H1 (cell line): Measurements from ENCODE around the gene CRY1. TPM values are rescaled to one million over a fixed set of nuclear protein-coding genes. Genes with fewer than 3 reads are reported as not detected.

Experiments used
- CTCF ChIA-PET: fragments of 300-600 bp; sonication (Branson Sonifier 250); formaldehyde crosslinking; loops from one replicate; lab custom pipeline; 2021; ENCODE audit not compliant: partially characterized antibody; lab: Charles Lee
- POLR2A ChIA-PET: fragments of 300-600 bp; sonication (Branson Sonifier 250); formaldehyde crosslinking; loops from one replicate; lab custom pipeline; 2021; ENCODE audit warnings: inconsistent platforms; ENCODE audit not compliant: partially characterized antibody; lab: Charles Lee
- DNase-seq, 2 experiments: peaks; one replicate each; pipeline versions ENCODE4 v3.0.0 to v3.0.0-alpha.2; 2010 to 2022; ENCODE audit warnings: low spot score in 2 of 2, low read depth in 1 of 2, mixed read lengths in 1 of 2
- FAIRE-seq: peaks from 2 replicates; lab custom pipeline; 2011; peaks lifted over from hg19 to GRCh38; lab: Jason Lieb, UNC
- H2AFZ ChIP-seq: 2 replicates; pipeline ENCODE4 v1.8.1; 2012; ENCODE audit warnings: low read length, inconsistent platforms
- H2AK5ac ChIP-seq: 2 replicates; pipeline ENCODE4 v1.6.1; 2013; ENCODE audit warnings: low read depth, low read length
- H2BK120ac ChIP-seq: replicated peaks from 2 replicates; pipeline ENCODE3; 2013; ENCODE audit warnings: low read depth, low read length, inconsistent platforms
- H2BK12ac ChIP-seq: 2 replicates; pipeline ENCODE4 v1.6.1; 2013; ENCODE audit warnings: low read depth, low read length
- H2BK15ac ChIP-seq: 2 replicates; pipeline ENCODE4 v1.6.1; 2013; ENCODE audit warnings: low read length
- H2BK20ac ChIP-seq: 2 replicates; pipeline ENCODE4 v1.6.1; 2013; ENCODE audit warnings: low read length
- H2BK5ac ChIP-seq: 2 replicates; pipeline ENCODE4 v1.6.1; 2013; ENCODE audit warnings: low read depth, low read length
- H3K14ac ChIP-seq: 2 replicates; pipeline ENCODE4 v1.6.1; 2013; ENCODE audit warnings: inconsistent platforms; ENCODE audit not compliant: insufficient read length
- H3K18ac ChIP-seq: 2 replicates; pipeline ENCODE4 v1.6.1; 2013; ENCODE audit warnings: low read length; ENCODE audit errors: extremely low read depth
- H3K23ac ChIP-seq: 2 replicates; pipeline ENCODE4 v1.6.1; 2013; ENCODE audit warnings: inconsistent platforms; ENCODE audit not compliant: insufficient read length
- H3K23me2 ChIP-seq: 2 replicates; pipeline ENCODE4 v1.6.1; 2013; ENCODE audit warnings: low read depth, low read length
- H3K27ac ChIP-seq: 2 replicates; pipeline ENCODE4 v1.6.1; 2011; ENCODE audit warnings: low read depth, low read length, inconsistent platforms
- H3K27me3 ChIP-seq, 4 experiments: replicated peaks in 1 of 4; 1 replicate in 1 of 4; 2 replicates in 3 of 4; pipeline versions ENCODE4 v1.6.1 to v1.8.1; 2011 to 2013; ENCODE audit warnings: low read length in 3 of 4, mild to moderate bottlenecking in 3 of 4, inconsistent platforms in 2 of 4, mixed read lengths in 2 of 4, moderate library complexity in 1 of 4; ENCODE audit not compliant: control insufficient read depth in 3 of 4, insufficient read depth in 3 of 4; ENCODE audit errors: extremely low read depth in 1 of 4
- H3K36me3 ChIP-seq, 4 experiments: 2 replicates each; pipeline versions ENCODE4 v1.6.1 to v1.8.1; 2011 to 2013; ENCODE audit warnings: mild to moderate bottlenecking in 4 of 4, low read length in 3 of 4, moderate library complexity in 2 of 4, control low read depth in 1 of 4, inconsistent platforms in 1 of 4; ENCODE audit not compliant: insufficient read depth in 4 of 4, control insufficient read depth in 2 of 4
- H3K4ac ChIP-seq: replicated peaks from 2 replicates; pipeline ENCODE3; 2013; ENCODE audit warnings: low read length, low read depth, mixed read lengths, inconsistent platforms; ENCODE audit not compliant: insufficient read length
- H3K4me1 ChIP-seq, 4 experiments: replicated peaks in 1 of 4; 1 replicate in 1 of 4; 2 replicates in 3 of 4; pipeline versions ENCODE4 v1.6.1 to v1.8.1; 2011 to 2013; ENCODE audit warnings: low read length in 3 of 4, inconsistent platforms in 2 of 4, mixed read lengths in 1 of 4; ENCODE audit not compliant: insufficient read depth in 4 of 4, control insufficient read depth in 3 of 4
- H3K4me2 ChIP-seq, 2 experiments: 2 replicates each; pipeline versions ENCODE4 v1.6.1 to v1.8.1; 2011 to 2013; ENCODE audit warnings: low read depth in 2 of 2, low read length in 2 of 2, control low read depth in 1 of 2, inconsistent platforms in 1 of 2, mild to moderate bottlenecking in 1 of 2; ENCODE audit not compliant: insufficient read depth in 1 of 2
- H3K4me3 ChIP-seq, 4 experiments: fragments of 200-600, 300-600 bp in 1 of 4; sonication (generic), shearing (Covaris generic), sonication (Bioruptor Twin) in 1 of 4; 2 replicates each; pipeline versions ENCODE4 v1.5.1 to v1.8.1; 2011 to 2016; ENCODE audit warnings: low read length in 4 of 4, low read depth in 3 of 4, control low read depth in 2 of 4, inconsistent platforms in 2 of 4, mild to moderate bottlenecking in 2 of 4, mixed read lengths in 1 of 4, moderate library complexity in 1 of 4; ENCODE audit not compliant: insufficient read depth in 2 of 4; ENCODE audit errors: extremely low read depth in 1 of 4
- H3K56ac ChIP-seq: replicated peaks from 2 replicates; pipeline ENCODE3; 2013; ENCODE audit warnings: low read depth, mild to moderate bottlenecking, mixed read lengths, low read length, inconsistent platforms; ENCODE audit not compliant: insufficient read length
- H3K79me1 ChIP-seq: 2 replicates; pipeline ENCODE4 v1.6.1; 2013; ENCODE audit warnings: low read depth, low read length, control low read depth
- H3K79me2 ChIP-seq, 2 experiments: 2 replicates each; pipeline versions ENCODE4 v1.6.1 to v1.8.1; 2012 to 2013; ENCODE audit warnings: low read length in 2 of 2, mild to moderate bottlenecking in 2 of 2, inconsistent platforms in 1 of 2; ENCODE audit not compliant: insufficient read depth in 2 of 2, control insufficient read depth in 1 of 2
- H3K9ac ChIP-seq, 4 experiments: replicated peaks in 1 of 4; 1 replicate in 1 of 4; 2 replicates in 3 of 4; pipeline versions ENCODE4 v1.6.1 to v1.8.1; 2011 to 2013; ENCODE audit warnings: low read depth in 3 of 4, low read length in 3 of 4, control low read depth in 2 of 4, mild to moderate bottlenecking in 2 of 4, moderate library complexity in 2 of 4, inconsistent platforms in 1 of 4; ENCODE audit errors: extremely low read depth in 1 of 4
- H3K9me3 ChIP-seq, 2 experiments: 2 replicates each; pipeline versions ENCODE4 v1.6.1 to v1.8.1; 2012 to 2013; ENCODE audit warnings: mild to moderate bottlenecking in 2 of 2, moderate library complexity in 2 of 2, control low read depth in 1 of 2, inconsistent platforms in 1 of 2, low read depth in 1 of 2, low read length in 1 of 2, mixed read lengths in 1 of 2; ENCODE audit not compliant: insufficient read depth in 2 of 2
- H4K20me1 ChIP-seq, 2 experiments: replicated peaks in 1 of 2; 2 replicates each; pipeline versions ENCODE3 to v1.8.1; 2011 to 2013; ENCODE audit warnings: inconsistent platforms in 2 of 2, low read length in 2 of 2, mild to moderate bottlenecking in 1 of 2; ENCODE audit not compliant: insufficient read depth in 2 of 2, control insufficient read depth in 1 of 2
- H4K5ac ChIP-seq: 2 replicates; pipeline ENCODE4 v1.6.1; 2013; ENCODE audit warnings: low read length, low read depth, mixed read lengths, inconsistent platforms; ENCODE audit not compliant: insufficient read length
- H4K8ac ChIP-seq: 2 replicates; pipeline ENCODE4 v1.8.0; 2013; ENCODE audit warnings: mild to moderate bottlenecking, moderate library complexity, low read length, inconsistent platforms; ENCODE audit not compliant: insufficient read depth; ENCODE audit errors: extremely low read depth
- H4K91ac ChIP-seq: replicated peaks from 2 replicates; pipeline ENCODE3; 2013; ENCODE audit warnings: low read length, mixed read lengths, inconsistent platforms; ENCODE audit not compliant: insufficient read length
- ASH2L ChIP-seq: fragments of 200-600, 300-600 bp; sonication (generic); IDR thresholded peaks from one replicate; pipeline ENCODE4 v1.7.1; 2017; ENCODE audit warnings: low read length
- BCL11A ChIP-seq, 2 experiments: IDR thresholded peaks; one replicate each; pipeline ENCODE4 v1.6.1; 2011; ENCODE audit warnings: low read depth in 2 of 2, low read length in 2 of 2, mild to moderate bottlenecking in 2 of 2
- GTF2F1 ChIP-seq: IDR thresholded peaks from 2 replicates; pipeline ENCODE4 v1.6.1; 2012; ENCODE audit warnings: low read depth, low read length, improper control_type of control experiment, borderline replicate concordance
- MAX ChIP-seq: IDR thresholded peaks from 2 replicates; pipeline ENCODE4 v1.6.1; 2012; ENCODE audit warnings: inconsistent platforms
- POLR2A ChIP-seq, 2 experiments: IDR thresholded peaks; 1 replicate in 1 of 2; 2 replicates in 1 of 2; pipeline ENCODE4 v1.6.1; 2011; ENCODE audit warnings: low read depth in 2 of 2, low read length in 2 of 2, mild to moderate bottlenecking in 2 of 2; ENCODE audit errors: control extremely low read depth in 1 of 2
- RFX5 ChIP-seq: IDR thresholded peaks from 2 replicates; pipeline ENCODE4 v1.6.1; 2011; ENCODE audit warnings: low read depth, low read length, improper control_type of control experiment, borderline replicate concordance
- SIRT6 ChIP-seq: IDR thresholded peaks from one replicate; pipeline ENCODE4 v1.7.1; 2012; ENCODE audit warnings: low read length, inconsistent platforms
- SUZ12 ChIP-seq: fragments of 200-600 bp; sonication (generic); IDR thresholded peaks from 2 replicates; pipeline ENCODE4 v1.6.1; 2012; ENCODE audit warnings: mild to moderate bottlenecking, inconsistent platforms, low read length, moderate library complexity, mixed read lengths
- WGBS, 2 experiments: shearing (Covaris generic) in 1 of 2; methylation state at CpG; one replicate each; pipeline versions ENCODE4 v1.1.6 to v1.1.7; 2013 to 2015; ENCODE audit warnings: low lambda C conversion rate in 2 of 2, mixed read lengths in 2 of 2, inconsistent platforms in 1 of 2, low coverage in 1 of 2, missing lambda C conversion rate in 1 of 2; ENCODE audit not compliant: insufficient replicate concordance in 2 of 2, insufficient coverage in 1 of 2, insufficient read length in 1 of 2; ENCODE audit errors: extremely low coverage in 1 of 2, missing lambda C conversion rate in 1 of 2; 5-methylcytosine and 5-hydroxymethylcytosine counted together
- polyA plus RNA-seq, 7 experiments: library from polyadenylated mRNA; depleted of rRNA in 3 of 7; stranded (reverse) in 5 of 7; unstranded in 2 of 7; fragments of >200 nt in 5 of 7; fragments of 200-250 nt in 2 of 7; gene quantifications; 1 replicate in 5 of 7; 2 replicates in 1 of 7; 4 replicates in 1 of 7; pipeline versions ENCODE4 v1.2.1 to v1.2.3, GENCODE V29; 2011 to 2013; ENCODE audit warnings: missing spikeins in 2 of 7, mixed read lengths in 2 of 7
- total RNA-seq: library from RNA; stranded (reverse); fragmentation: NEBNext Ultra II Directional; extraction: Animal tissue kit (Norgen Biotek cat#: 25700); gene quantifications from 2 replicates; pipeline ENCODE4 v1.2.1, GENCODE V29; 2021
- TF ChIP-seq, protein P1 (sequence below), 3 experiments: IDR thresholded peaks; 1 replicate in 2 of 3; 2 replicates in 1 of 3; pipeline versions ENCODE4 v1.5.1 to v1.6.1; 2011; ENCODE audit warnings: low read length in 3 of 3, mild to moderate bottlenecking in 3 of 3, inconsistent platforms in 2 of 3, low read depth in 1 of 3, moderate library complexity in 1 of 3; ENCODE audit not compliant: insufficient read depth in 1 of 3; ENCODE audit errors: control extremely low read depth in 1 of 3

The CRY1 gene
- total and polyA plus RNA-seq, 2 of the 8 experiments (the other 6 are each of a cell fraction or from before 2014, with no cell fraction given) = 13.6 to 25.1 TPM

GRCh38 chr12:106955377-106956047, 137.8 kb downstream of the CRY1 start, which contains the start of gene TMEM263:
TMEM263 (plus strand) TSS chr12:106955907; CDS start chr12:106967117, 11,210 bp downstream.
- Histone ChIP-seq H2BK15ac (0 out of 2 replicates have a peak within 1 kb of the TSS, but pooled peaks have one; percentile 72), H3K4ac (no peak within 1 kb of the TSS), H2BK5ac (no peak within 1 kb of the TSS; the same call in 1 of the 2 replicates), H2BK120ac (no peak within 1 kb of the TSS), H3K27ac (peak within 1 kb of the TSS; percentile 64; the same call in 1 of the 2 replicates), H3K79me1 (no peaks in the 10 kb centered on the region), H2AK5ac (no peak within 1 kb of the TSS), H3K79me2 (peaks cover 0 to 13% of the 10 kb centered on the region in 2 experiments; a peak in 2 of 4 replicates), H4K20me1 (peaks cover 0 to 2% of the 10 kb centered on the region in 2 experiments), H2BK20ac (no peak within 1 kb of the TSS; the same call in 1 of the 2 replicates), H3K4me1 (0 out of 7 replicates have a peak, but pooled peaks cover 0 to 3% (median 0%) of the 10 kb centered on the region in 4 experiments), H4K8ac (peak within 1 kb of the TSS; percentile 93), H3K9me3 (no peaks in the 10 kb centered on the region), H3K9ac (peak within 1 kb of the TSS; percentile 58 to 80 (median 67)), H3K36me3 (no peaks in the 10 kb centered on the region), H3K56ac (peak within 1 kb of the TSS; percentile 30), H3K27me3 (peaks cover 0 to 12% (median 8%) of the 10 kb centered on the region in 4 experiments; a peak in 6 of 7 replicates), H3K18ac (peak within 1 kb of the TSS; percentile 32; the same call in 1 of the 2 replicates), H3K23me2 (peaks cover 12% of the 10 kb centered on the region), H4K5ac (no peak within 1 kb of the TSS), H3K4me2 (peak within 1 kb of the TSS; percentile 82 to 84), H2AFZ (peak within 1 kb of the TSS; percentile 64), H3K14ac (no peak within 1 kb of the TSS), H4K91ac (peak within 1 kb of the TSS; percentile 65), H3K23ac (no peak within 1 kb of the TSS), H3K4me3 (peak within 1 kb of the TSS; percentile 71 to 89 (median 76)), H2BK12ac (no peak within 1 kb of the TSS)
- DNase-seq (peak; percentile 90 to 93), FAIRE-seq (no peak)
- CTCF ChIA-PET = interaction anchor here (1.4 to 1.6 kb wide), 2 partner anchors 14 to 149 kb away, joined by 3 read pairs; no protein-coding TSS in a partner anchor
- POLR2A ChIA-PET = interaction anchor here (0.7 to 1.7 kb wide), 10 partner anchors 9 to 477 kb away, joined by 3 to 7 read pairs (median 4); partner anchors contain the start of genes CRY1 and MTERF2
- WGBS, 2 experiments = 2% methylated on average over 35 of the region's 88 CpGs; no CpG with 5 or more reads in 1 of the 2 experiments
- TF ChIP-seq GTF2F1 = 0 out of 2 replicates have a peak, but pooled peaks have one; percentile 10
- TF ChIP-seq BCL11A (IDR thresholded peaks at IDR 0.05; ENCODE audit: low read depth in 2 of 2, low read length in 2 of 2) = no peak
- peak; percentile 11 to 82; a peak in 2 of 3 replicates for TF ChIP-seq POLR2A (IDR thresholded peaks at IDR 0.05; ENCODE audit: control extremely low read depth in 1 of 2, low read depth in 2 of 2, low read length in 2 of 2)
- TF ChIP-seq, protein P1, sequence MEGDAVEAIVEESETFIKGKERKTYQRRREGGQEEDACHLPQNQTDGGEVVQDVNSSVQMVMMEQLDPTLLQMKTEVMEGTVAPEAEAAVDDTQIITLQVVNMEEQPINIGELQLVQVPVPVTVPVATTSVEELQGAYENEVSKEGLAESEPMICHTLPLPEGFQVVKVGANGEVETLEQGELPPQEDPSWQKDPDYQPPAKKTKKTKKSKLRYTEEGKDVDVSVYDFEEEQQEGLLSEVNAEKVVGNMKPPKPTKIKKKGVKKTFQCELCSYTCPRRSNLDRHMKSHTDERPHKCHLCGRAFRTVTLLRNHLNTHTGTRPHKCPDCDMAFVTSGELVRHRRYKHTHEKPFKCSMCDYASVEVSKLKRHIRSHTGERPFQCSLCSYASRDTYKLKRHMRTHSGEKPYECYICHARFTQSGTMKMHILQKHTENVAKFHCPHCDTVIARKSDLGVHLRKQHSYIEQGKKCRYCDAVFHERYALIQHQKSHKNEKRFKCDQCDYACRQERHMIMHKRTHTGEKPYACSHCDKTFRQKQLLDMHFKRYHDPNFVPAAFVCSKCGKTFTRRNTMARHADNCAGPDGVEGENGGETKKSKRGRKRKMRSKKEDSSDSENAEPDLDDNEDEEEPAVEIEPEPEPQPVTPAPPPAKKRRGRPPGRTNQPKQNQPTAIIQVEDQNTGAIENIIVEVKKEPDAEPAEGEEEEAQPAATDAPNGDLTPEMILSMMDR (IDR thresholded peaks at IDR 0.05; ENCODE audit: control extremely low read depth in 1 of 3, insufficient read depth in 1 of 3, low read depth in 1 of 3, low read length in 3 of 3) = no peak
- no peak for TF ChIP-seq SUZ12
- TF ChIP-seq ASH2L = peak; percentile 66
- TF ChIP-seq SIRT6 = no peak
- no peak for TF ChIP-seq RFX5
- peak; percentile 29 for TF ChIP-seq MAX
